K562 (cell line): ENCODE results near the gene MYO1H. TPM values are rescaled to one million over a fixed set of nuclear protein-coding genes. Genes with fewer than 3 reads are reported as not detected.
A peak's percentile ranks its signal among the peaks of the same experiment; 100 is the strongest.

ENCODE experiments used
- ESRRB ChIP-seq: fragments of 250-450 bp; sonication (Bioruptor Pico); IDR thresholded peaks from 2 replicates; pipeline ENCODE4 v1.5.0; 2020; ENCODE audit warnings: mild to moderate bottlenecking, moderate library complexity, borderline replicate concordance
- HDAC8 ChIP-seq: fragments of 450-650 bp; IDR thresholded peaks from 2 replicates; pipeline ENCODE4 v1.6.1; 2016; ENCODE audit warnings: mild to moderate bottlenecking, missing genetic modification characterization, moderate library complexity, missing compliant biosample characterization
- RBM25 ChIP-seq: fragments of 200-400 bp; formaldehyde crosslinking; IDR thresholded peaks from 2 replicates; pipeline ENCODE4 v1.6.1; 2018; ENCODE audit warnings: low read length, low read depth, moderate library complexity; ENCODE audit not compliant: severe bottlenecking
- SAFB ChIP-seq: fragments of 200-400 bp; formaldehyde crosslinking; IDR thresholded peaks from 2 replicates; pipeline ENCODE4 v1.6.1; 2017; ENCODE audit warnings: low read depth, low read length, borderline replicate concordance
- TCF7L2 ChIP-seq: fragments of 150-350 bp; IDR thresholded peaks from 2 replicates; pipeline ENCODE4 v1.6.1; 2016; ENCODE audit warnings: low read depth, mild to moderate bottlenecking, low read length, moderate library complexity
- U2AF2 ChIP-seq: fragments of 200-400 bp; formaldehyde crosslinking; optimal IDR thresholded peaks from 2 replicates; pipeline ENCODE3; 2017; ENCODE audit warnings: low read depth, mild to moderate bottlenecking, low read length
- ZFP36 ChIP-seq: fragments of 150-350 bp; IDR thresholded peaks from 2 replicates; pipeline ENCODE4 v1.6.1; 2018; ENCODE audit warnings: low read length, low read depth; ENCODE audit not compliant: partially characterized antibody
- polyA plus RNA-seq, 8 experiments: library from polyadenylated mRNA; depleted of rRNA in 4 of 8; stranded (reverse) in 5 of 8; unstranded in 3 of 8; fragments of >200 nt; fragmentation: Nextera tagmentation in 2 of 8; fragmentation: Illumina TruSeq in 1 of 8; extraction: Ambion mirVana in 2 of 8; extraction: Trizol in 1 of 8; gene quantifications; 2 replicates each; pipeline versions ENCODE4 v1.2.1 to v1.2.3, GENCODE V29; 2011 to 2014; ENCODE audit warnings: inconsistent platforms in 1 of 8, missing spikeins in 1 of 8
- total RNA-seq, 7 experiments: library from RNA; depleted of rRNA in 6 of 7; stranded (reverse); fragments of >200 nt in 6 of 7; fragmentation: Illumina TruSeq in 2 of 7; extraction: Trizol in 2 of 7; gene quantifications; 2 replicates each; pipeline versions ENCODE4 v1.2.1 to v1.2.3, GENCODE V29; 2011 to 2021; ENCODE audit warnings: low replicate concordance in 1 of 7
- TF ChIP-seq, protein P1 (sequence below): sonication (generic); formaldehyde crosslinking; IDR thresholded peaks from 2 replicates; pipeline ENCODE4 v1.8.0; 2022; ENCODE audit warnings: mild to moderate bottlenecking, missing genetic modification reagents
- TF ChIP-seq, protein P2 (sequence below), 3 experiments: IDR thresholded peaks in 2 of 3; conservative IDR thresholded peaks in 1 of 3; 2 replicates each; pipeline ENCODE4 v1.5.1; 2011 to 2012; ENCODE audit warnings: low read length in 3 of 3, mild to moderate bottlenecking in 3 of 3, control low read depth in 2 of 3, improper control_type of control experiment in 1 of 3, inconsistent platforms in 1 of 3, low read depth in 1 of 3, mixed read lengths in 1 of 3, moderate library complexity in 1 of 3; ENCODE audit not compliant: insufficient read depth in 2 of 3
- TF ChIP-seq, protein P3 (sequence below): fragments of 450-650 bp; IDR thresholded peaks from 2 replicates; pipeline ENCODE4 v1.6.1; 2017; ENCODE audit warnings: antibody characterized with exemption

MYO1H gene
- total and polyA plus RNA-seq, 9 of the 15 experiments (the other 6 are each of a cell fraction or from before 2014, with no cell fraction given), result not detected

DNA sequence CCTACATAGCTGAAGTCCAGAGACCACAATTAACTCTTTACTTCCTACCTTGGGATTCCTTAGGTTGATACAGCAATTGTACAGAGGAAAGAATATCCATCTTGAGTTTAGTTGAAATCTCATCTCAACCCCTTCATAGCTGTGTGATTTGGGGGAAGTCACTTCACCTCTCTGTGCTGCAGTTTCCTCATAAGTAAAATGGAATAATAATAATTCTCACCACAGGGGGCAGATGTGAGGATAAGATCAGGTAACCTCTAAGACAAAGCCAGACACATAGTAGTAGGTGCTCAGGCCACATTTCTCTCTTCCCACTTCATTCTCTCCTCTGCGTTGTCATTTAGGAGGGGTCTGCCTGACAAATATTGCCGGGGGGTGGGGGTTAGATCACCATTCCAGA lies 45.3 kb upstream of the MYO1H start (continued):
- TF ChIP-seq, protein P1, sequence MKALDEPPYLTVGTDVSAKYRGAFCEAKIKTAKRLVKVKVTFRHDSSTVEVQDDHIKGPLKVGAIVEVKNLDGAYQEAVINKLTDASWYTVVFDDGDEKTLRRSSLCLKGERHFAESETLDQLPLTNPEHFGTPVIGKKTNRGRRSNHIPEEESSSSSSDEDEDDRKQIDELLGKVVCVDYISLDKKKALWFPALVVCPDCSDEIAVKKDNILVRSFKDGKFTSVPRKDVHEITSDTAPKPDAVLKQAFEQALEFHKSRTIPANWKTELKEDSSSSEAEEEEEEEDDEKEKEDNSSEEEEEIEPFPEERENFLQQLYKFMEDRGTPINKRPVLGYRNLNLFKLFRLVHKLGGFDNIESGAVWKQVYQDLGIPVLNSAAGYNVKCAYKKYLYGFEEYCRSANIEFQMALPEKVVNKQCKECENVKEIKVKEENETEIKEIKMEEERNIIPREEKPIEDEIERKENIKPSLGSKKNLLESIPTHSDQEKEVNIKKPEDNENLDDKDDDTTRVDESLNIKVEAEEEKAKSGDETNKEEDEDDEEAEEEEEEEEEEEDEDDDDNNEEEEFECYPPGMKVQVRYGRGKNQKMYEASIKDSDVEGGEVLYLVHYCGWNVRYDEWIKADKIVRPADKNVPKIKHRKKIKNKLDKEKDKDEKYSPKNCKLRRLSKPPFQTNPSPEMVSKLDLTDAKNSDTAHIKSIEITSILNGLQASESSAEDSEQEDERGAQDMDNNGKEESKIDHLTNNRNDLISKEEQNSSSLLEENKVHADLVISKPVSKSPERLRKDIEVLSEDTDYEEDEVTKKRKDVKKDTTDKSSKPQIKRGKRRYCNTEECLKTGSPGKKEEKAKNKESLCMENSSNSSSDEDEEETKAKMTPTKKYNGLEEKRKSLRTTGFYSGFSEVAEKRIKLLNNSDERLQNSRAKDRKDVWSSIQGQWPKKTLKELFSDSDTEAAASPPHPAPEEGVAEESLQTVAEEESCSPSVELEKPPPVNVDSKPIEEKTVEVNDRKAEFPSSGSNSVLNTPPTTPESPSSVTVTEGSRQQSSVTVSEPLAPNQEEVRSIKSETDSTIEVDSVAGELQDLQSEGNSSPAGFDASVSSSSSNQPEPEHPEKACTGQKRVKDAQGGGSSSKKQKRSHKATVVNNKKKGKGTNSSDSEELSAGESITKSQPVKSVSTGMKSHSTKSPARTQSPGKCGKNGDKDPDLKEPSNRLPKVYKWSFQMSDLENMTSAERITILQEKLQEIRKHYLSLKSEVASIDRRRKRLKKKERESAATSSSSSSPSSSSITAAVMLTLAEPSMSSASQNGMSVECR (CRISPR knock-in tag), result no peak
- TF ChIP-seq RBM25 (peak; percentile 88), HDAC8 (no peak), ESRRB (no peak), TCF7L2 (no peak), ZFP36 (peak; percentile 82), U2AF2 (no peak), SAFB (no peak)
- TF ChIP-seq, protein P2, sequence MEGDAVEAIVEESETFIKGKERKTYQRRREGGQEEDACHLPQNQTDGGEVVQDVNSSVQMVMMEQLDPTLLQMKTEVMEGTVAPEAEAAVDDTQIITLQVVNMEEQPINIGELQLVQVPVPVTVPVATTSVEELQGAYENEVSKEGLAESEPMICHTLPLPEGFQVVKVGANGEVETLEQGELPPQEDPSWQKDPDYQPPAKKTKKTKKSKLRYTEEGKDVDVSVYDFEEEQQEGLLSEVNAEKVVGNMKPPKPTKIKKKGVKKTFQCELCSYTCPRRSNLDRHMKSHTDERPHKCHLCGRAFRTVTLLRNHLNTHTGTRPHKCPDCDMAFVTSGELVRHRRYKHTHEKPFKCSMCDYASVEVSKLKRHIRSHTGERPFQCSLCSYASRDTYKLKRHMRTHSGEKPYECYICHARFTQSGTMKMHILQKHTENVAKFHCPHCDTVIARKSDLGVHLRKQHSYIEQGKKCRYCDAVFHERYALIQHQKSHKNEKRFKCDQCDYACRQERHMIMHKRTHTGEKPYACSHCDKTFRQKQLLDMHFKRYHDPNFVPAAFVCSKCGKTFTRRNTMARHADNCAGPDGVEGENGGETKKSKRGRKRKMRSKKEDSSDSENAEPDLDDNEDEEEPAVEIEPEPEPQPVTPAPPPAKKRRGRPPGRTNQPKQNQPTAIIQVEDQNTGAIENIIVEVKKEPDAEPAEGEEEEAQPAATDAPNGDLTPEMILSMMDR (IDR thresholded peaks at IDR 0.05 in 2 of 3, conservative IDR thresholded peaks at IDR 0.05 in 1 of 3; ENCODE audit: insufficient read depth in 2 of 3, low read depth in 1 of 3, low read length in 3 of 3), result peak in 2 of 3 experiments; percentile 9 to 14; a peak in 1 of 6 replicates
- TF ChIP-seq, protein P3, sequence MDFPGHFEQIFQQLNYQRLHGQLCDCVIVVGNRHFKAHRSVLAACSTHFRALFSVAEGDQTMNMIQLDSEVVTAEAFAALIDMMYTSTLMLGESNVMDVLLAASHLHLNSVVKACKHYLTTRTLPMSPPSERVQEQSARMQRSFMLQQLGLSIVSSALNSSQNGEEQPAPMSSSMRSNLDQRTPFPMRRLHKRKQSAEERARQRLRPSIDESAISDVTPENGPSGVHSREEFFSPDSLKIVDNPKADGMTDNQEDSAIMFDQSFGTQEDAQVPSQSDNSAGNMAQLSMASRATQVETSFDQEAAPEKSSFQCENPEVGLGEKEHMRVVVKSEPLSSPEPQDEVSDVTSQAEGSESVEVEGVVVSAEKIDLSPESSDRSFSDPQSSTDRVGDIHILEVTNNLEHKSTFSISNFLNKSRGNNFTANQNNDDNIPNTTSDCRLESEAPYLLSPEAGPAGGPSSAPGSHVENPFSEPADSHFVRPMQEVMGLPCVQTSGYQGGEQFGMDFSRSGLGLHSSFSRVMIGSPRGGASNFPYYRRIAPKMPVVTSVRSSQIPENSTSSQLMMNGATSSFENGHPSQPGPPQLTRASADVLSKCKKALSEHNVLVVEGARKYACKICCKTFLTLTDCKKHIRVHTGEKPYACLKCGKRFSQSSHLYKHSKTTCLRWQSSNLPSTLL, result no peak
